H1 (cell line): ENCODE data around the gene SGSH.

Experiments used
- CHD1 ChIP-seq: IDR thresholded peaks from 2 replicates; pipeline ENCODE4 v1.6.1; 2012; ENCODE audit warnings: low read depth, low read length, improper control_type of control experiment
- EP300 ChIP-seq, 2 experiments: IDR thresholded peaks; 1 replicate in 1 of 2; 2 replicates in 1 of 2; pipeline ENCODE4 v1.6.1; 2011 to 2012; ENCODE audit warnings: low read depth in 2 of 2, low read length in 2 of 2, mild to moderate bottlenecking in 2 of 2, borderline replicate concordance in 1 of 2, inconsistent platforms in 1 of 2, moderate library complexity in 1 of 2
- TCF12 ChIP-seq: IDR thresholded peaks from 2 replicates; pipeline ENCODE4 v1.6.1; 2011; ENCODE audit warnings: low read depth, mild to moderate bottlenecking, low read length
- TF ChIP-seq, protein P1 (sequence below), 3 experiments: IDR thresholded peaks; 1 replicate in 2 of 3; 2 replicates in 1 of 3; pipeline versions ENCODE4 v1.5.1 to v1.6.1; 2011; ENCODE audit warnings: low read length in 3 of 3, mild to moderate bottlenecking in 3 of 3, inconsistent platforms in 2 of 3, low read depth in 1 of 3, moderate library complexity in 1 of 3; ENCODE audit not compliant: insufficient read depth in 1 of 3; ENCODE audit errors: control extremely low read depth in 1 of 3

DNA sequence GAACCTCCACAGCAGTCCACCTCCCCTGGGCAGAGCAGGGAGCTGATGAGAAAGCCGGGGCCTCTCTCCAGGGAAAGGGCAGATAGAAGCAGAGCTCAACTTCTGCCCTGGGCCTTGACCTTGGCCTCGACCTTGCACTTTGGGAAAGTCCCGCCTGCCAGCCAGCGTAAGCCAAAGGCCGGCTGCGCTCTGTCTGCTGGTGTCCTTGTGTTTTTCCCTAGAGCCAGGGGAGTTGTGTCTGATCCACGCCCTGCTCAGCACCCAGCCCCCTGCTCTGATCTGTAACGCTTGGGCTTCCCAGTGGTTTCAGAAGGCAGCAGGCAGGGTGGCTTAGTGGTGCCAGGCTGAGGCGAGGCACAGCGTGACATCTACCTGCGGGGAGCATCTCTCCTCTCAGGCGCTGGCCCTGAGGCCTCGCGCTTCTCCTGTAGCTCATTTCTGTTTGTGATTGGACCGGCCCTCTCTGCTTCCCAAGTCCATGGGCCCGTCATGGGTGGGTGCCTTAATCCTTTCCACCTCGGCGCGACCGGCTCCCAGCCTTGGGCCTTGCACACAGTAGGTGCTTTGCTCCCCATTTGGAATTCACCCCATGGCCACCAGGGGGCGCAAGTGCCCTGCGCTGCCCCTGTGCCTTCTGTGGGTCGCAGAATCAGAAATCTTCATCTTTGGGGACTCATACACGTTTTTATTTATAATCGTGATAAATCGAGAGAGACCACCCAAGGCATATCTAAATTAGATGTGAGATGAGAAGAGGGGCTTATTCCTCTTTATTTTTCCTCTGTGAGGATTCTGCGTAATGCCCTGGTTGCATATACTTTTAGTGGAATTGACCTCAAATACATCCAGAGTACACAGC lies 24.2 kb downstream of the SGSH start:
- TF ChIP-seq CHD1 (no peak), TCF12 (no peak), EP300 (IDR thresholded peaks at IDR 0.05; ENCODE audit: borderline replicate concordance in 1 of 2, low read depth in 2 of 2, low read length in 2 of 2) (no peak)
- TF ChIP-seq, protein P1, sequence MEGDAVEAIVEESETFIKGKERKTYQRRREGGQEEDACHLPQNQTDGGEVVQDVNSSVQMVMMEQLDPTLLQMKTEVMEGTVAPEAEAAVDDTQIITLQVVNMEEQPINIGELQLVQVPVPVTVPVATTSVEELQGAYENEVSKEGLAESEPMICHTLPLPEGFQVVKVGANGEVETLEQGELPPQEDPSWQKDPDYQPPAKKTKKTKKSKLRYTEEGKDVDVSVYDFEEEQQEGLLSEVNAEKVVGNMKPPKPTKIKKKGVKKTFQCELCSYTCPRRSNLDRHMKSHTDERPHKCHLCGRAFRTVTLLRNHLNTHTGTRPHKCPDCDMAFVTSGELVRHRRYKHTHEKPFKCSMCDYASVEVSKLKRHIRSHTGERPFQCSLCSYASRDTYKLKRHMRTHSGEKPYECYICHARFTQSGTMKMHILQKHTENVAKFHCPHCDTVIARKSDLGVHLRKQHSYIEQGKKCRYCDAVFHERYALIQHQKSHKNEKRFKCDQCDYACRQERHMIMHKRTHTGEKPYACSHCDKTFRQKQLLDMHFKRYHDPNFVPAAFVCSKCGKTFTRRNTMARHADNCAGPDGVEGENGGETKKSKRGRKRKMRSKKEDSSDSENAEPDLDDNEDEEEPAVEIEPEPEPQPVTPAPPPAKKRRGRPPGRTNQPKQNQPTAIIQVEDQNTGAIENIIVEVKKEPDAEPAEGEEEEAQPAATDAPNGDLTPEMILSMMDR (IDR thresholded peaks at IDR 0.05; ENCODE audit: control extremely low read depth in 1 of 3, insufficient read depth in 1 of 3, low read depth in 1 of 3, low read length in 3 of 3), result peak; percentile 91 to 92 (median 91)
